Parathyroid adenoma (tissue), 2 donors: ENCODE measurements around the gene MILR1.

Experiments used
- H2AFZ ChIP-seq: fragments of 300-600 bp; sonication (generic); one replicate; pipeline ENCODE4 v1.7.0; 2017; ENCODE audit warnings: antibody characterized with exemption, mild to moderate bottlenecking
- H3K27ac ChIP-seq: fragments of 300-600 bp; sonication (generic); one replicate; pipeline ENCODE4 v1.7.0; 2017
- H3K27me3 ChIP-seq: fragments of 300-600 bp; sonication (generic); one replicate; pipeline ENCODE4 v1.7.0; 2017; ENCODE audit warnings: low read length; ENCODE audit not compliant: control insufficient read depth, insufficient read depth
- H3K36me3 ChIP-seq: fragments of 300-600 bp; sonication (generic); one replicate; pipeline ENCODE4 v1.7.0; 2017; ENCODE audit warnings: low read length; ENCODE audit not compliant: control insufficient read depth, insufficient read depth
- H3K4me1 ChIP-seq: fragments of 300-600 bp; sonication (generic); one replicate; pipeline ENCODE4 v1.7.0; 2017; ENCODE audit warnings: control low read depth
- H3K4me2 ChIP-seq: fragments of 300-600 bp; sonication (generic); one replicate; pipeline ENCODE4 v1.7.0; 2017; ENCODE audit warnings: low read length
- H3K4me3 ChIP-seq: fragments of 300-600 bp; sonication (generic); one replicate; pipeline ENCODE4 v1.7.0; 2017; ENCODE audit warnings: low read depth, low read length
- H3K79me2 ChIP-seq: fragments of 300-600 bp; sonication (generic); one replicate; pipeline ENCODE4 v1.7.0; 2017; ENCODE audit warnings: control low read depth
- H3K9ac ChIP-seq: fragments of 300-600 bp; sonication (generic); one replicate; pipeline ENCODE4 v1.7.0; 2017; ENCODE audit warnings: mild to moderate bottlenecking
- H3K9me3 ChIP-seq: fragments of 300-600 bp; sonication (generic); one replicate; pipeline ENCODE4 v1.7.0; 2017; ENCODE audit warnings: low read length; ENCODE audit not compliant: control insufficient read depth
- TF ChIP-seq, protein P1 (sequence below): fragments of 300-600 bp; sonication (generic); IDR thresholded peaks from one replicate; pipeline ENCODE4 v1.7.0; 2017; ENCODE audit warnings: antibody characterized with exemption, mild to moderate bottlenecking
- donor health status: primary hyperparathyroidism.

MILR1 gene, protein sequence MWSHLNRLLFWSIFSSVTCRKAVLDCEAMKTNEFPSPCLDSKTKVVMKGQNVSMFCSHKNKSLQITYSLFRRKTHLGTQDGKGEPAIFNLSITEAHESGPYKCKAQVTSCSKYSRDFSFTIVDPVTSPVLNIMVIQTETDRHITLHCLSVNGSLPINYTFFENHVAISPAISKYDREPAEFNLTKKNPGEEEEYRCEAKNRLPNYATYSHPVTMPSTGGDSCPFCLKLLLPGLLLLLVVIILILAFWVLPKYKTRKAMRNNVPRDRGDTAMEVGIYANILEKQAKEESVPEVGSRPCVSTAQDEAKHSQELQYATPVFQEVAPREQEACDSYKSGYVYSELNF

DNA sequence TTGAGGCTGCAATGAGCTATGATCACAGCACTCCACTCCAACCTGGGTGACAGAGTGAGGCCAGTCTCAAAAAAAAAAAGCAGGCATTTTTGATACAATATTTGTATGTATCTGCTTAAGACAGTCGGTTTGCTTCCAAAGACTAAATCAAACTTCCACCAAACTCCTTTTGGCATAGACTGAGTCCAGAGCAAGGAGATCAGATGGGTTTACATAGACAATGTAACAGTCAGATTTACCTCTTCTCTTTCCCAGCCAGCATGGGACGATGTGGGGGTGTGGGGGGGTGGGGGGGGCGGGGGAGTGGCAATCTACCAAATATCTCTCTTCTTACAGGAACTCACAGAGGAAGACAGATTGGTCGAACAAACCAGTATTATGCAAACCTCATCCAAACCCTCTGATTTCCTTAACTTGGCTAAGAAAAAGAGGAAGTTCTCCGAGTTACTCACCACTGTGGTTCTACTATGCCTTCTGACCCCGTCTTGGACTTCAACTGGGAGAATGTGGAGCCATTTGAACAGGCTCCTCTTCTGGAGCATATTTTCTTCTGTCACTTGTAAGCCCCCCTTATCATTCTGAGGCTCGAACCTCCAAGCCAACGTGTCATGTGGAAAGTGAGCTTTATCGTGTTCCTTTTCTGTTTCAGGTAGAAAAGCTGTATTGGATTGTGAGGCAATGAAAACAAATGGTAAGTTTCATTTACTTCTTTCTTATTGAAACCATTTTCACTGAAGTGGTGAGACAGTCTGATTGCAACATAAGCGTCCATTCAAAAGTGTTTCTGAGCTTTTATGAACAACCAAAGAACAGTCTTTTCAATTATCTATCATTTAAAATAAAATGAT is at the start of gene MILR1:
MILR1 (plus strand) TSS at position 451 of the 848 bp plus-strand sequence; CDS start at position 505, 54 bp downstream.
- Histone ChIP-seq H3K27ac (no peak within 1 kb of the TSS), H3K27me3 (no peaks in the 10 kb centered on the region), H3K79me2 (no peaks in the 10 kb centered on the region), H3K4me1 (no peaks in the 10 kb centered on the region), H2AFZ (no peak within 1 kb of the TSS), H3K36me3 (no peaks in the 10 kb centered on the region), H3K4me3 (no peak within 1 kb of the TSS), H3K4me2 (no peak within 1 kb of the TSS), H3K9me3 (no peaks in the 10 kb centered on the region), H3K9ac (no peak within 1 kb of the TSS)
- TF ChIP-seq, protein P1, sequence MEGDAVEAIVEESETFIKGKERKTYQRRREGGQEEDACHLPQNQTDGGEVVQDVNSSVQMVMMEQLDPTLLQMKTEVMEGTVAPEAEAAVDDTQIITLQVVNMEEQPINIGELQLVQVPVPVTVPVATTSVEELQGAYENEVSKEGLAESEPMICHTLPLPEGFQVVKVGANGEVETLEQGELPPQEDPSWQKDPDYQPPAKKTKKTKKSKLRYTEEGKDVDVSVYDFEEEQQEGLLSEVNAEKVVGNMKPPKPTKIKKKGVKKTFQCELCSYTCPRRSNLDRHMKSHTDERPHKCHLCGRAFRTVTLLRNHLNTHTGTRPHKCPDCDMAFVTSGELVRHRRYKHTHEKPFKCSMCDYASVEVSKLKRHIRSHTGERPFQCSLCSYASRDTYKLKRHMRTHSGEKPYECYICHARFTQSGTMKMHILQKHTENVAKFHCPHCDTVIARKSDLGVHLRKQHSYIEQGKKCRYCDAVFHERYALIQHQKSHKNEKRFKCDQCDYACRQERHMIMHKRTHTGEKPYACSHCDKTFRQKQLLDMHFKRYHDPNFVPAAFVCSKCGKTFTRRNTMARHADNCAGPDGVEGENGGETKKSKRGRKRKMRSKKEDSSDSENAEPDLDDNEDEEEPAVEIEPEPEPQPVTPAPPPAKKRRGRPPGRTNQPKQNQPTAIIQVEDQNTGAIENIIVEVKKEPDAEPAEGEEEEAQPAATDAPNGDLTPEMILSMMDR = no peak

DNA sequence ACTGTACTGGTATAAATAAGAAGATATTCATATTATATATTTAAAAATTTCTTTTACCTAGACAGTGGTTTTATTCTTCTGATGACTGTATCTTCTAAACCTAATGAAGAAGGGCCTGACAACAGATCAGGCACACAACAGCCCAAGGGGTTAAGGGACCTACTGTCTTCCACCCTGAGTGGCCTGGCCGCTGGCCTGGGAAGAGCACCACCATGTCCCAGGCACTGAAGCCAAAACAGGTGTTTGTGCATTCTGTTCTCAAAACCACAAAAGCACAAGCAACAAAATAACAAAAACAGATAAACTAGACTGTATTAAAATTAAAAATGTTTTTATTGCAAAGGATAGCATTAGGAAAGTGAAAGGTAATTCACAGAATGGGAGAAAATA is 49.2 kb upstream of the MILR1 start:
- Histone ChIP-seq H3K79me2 (no peaks in the 10 kb centered on the region), H3K4me3 (no peak overlapping the region), H3K9me3 (no peaks in the 10 kb centered on the region), H3K4me1 (no peaks in the 10 kb centered on the region), H3K36me3 (no peaks in the 10 kb centered on the region), H3K4me2 (no peak overlapping the region), H2AFZ (no peak overlapping the region), H3K9ac (no peak overlapping the region), H3K27me3 (no peaks in the 10 kb centered on the region), H3K27ac (no peak overlapping the region)
- TF ChIP-seq, protein P1 = no peak

DNA sequence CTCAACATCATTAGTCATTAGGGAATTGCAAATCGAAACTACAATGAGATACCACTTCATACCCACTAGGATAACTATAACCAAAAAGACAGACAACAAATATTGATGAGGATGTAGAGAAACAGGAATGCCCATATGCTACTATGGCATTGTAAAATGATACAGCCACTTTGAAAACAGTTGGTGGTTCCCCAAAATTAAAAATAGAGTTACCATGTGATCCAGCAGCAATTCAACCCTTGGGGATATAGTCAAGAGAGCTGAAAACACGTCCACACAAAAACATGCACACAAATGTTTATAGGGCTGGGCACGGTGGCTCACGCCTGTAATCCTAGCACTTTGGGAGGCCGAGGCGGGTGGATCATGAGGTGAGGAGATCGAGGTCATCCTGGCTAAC is 48.3 kb upstream of the MILR1 start:
- Histone ChIP-seq H3K4me1 (no peaks in the 10 kb centered on the region), H3K4me3 (no peak overlapping the region), H2AFZ (no peak overlapping the region), H3K36me3 (no peaks in the 10 kb centered on the region), H3K27ac (no peak overlapping the region), H3K4me2 (no peak overlapping the region), H3K27me3 (no peaks in the 10 kb centered on the region), H3K9ac (no peak overlapping the region), H3K9me3 (no peaks in the 10 kb centered on the region), H3K79me2 (no peaks in the 10 kb centered on the region)
- TF ChIP-seq, protein P1 = no peak

DNA sequence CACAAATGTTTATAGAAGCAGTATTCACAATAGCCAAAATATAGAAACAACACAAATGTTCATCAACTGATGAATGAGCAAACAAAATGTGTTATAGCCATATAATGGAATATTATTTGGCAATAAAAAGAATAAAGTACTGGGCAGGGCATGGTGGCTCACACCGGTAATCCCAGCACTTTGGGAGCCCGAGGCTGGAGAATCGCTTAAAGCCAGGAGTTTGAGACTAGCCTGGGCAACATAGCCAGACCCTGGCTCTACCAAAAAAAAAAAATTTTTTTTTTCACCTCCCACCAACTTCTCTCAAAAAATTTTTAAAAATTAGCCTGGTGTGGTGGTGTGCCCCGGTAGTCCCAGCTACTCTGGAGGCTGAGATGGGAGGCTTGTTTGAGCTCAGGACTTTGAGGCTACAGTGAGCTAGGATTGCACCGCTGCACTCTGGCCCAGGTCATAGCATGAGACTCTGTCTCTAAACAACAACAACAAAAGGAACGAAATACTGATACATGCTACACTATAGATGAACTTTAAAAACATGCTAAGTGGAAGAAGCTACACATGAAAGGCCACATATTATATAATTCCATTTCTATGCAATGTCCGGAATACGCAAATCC is 47.6 kb upstream of the MILR1 start:
- Histone ChIP-seq H3K27me3 (no peaks in the 10 kb centered on the region), H3K4me2 (no peak overlapping the region), H3K79me2 (no peaks in the 10 kb centered on the region), H3K9ac (no peak overlapping the region), H3K4me3 (no peak overlapping the region), H3K4me1 (no peaks in the 10 kb centered on the region), H3K27ac (no peak overlapping the region), H3K36me3 (no peaks in the 10 kb centered on the region), H3K9me3 (no peaks in the 10 kb centered on the region), H2AFZ (no peak overlapping the region)
- TF ChIP-seq, protein P1 = no peak
